Fibroblast of skin of left quadriceps (primary cell): ENCODE data around the gene IFFO2.

Source experiments
- DNase-seq, 2 experiments: peaks; one replicate each; pipeline ENCODE4 v3.0.0-alpha.2; 2013; ENCODE audit warnings: low read depth in 2 of 2

The IFFO2 gene

GRCh38 chr1:18919197-18919905, 37.1 kb downstream of the IFFO2 start:
- DNase-seq = no peak

- DNase-seq = no peak
Measured at GRCh38 chr1:18918417-18918816, 38.1 kb downstream of the IFFO2 start.

- DNase-seq = no peak
Measured at GRCh38 chr1:18917071-18917799, 39.2 kb downstream of the IFFO2 start.

- DNase-seq = no peak
Measured at GRCh38 chr1:18915341-18915740, 41.1 kb downstream of the IFFO2 start.

GRCh38 chr1:18913065-18913835, 43.2 kb downstream of the IFFO2 start:
- DNase-seq = peak in 1 of 2 experiments; percentile 45

- DNase-seq = no peak
Measured at GRCh38 chr1:18912550-18912949, 43.9 kb downstream of the IFFO2 start.

GRCh38 chr1:18908911-18909771, 47.3 kb downstream of the IFFO2 start:
- no peak for DNase-seq

- no peak for DNase-seq
Measured at GRCh38 chr1:18907917-18908845, 48.3 kb downstream of the IFFO2 start.

GRCh38 chr1:18907021-18907916, 49.2 kb downstream of the IFFO2 start:
- DNase-seq = peak in 1 of 2 experiments; percentile 41

- no peak for DNase-seq
Measured at GRCh38 chr1:18903291-18903756, 53.2 kb downstream of the IFFO2 start.

GRCh38 chr1:18902523-18903290, 53.8 kb downstream of the IFFO2 start, which contains the start of gene ALDH4A1:
Gene ALDH4A1 (minus strand): TSS chr1:18902555. CDS start chr1:18902523, 32 bp downstream.
- peak; percentile 96 to 97 for DNase-seq

- no peak for DNase-seq
Measured at GRCh38 chr1:18901952-18902522, 54.4 kb downstream of the IFFO2 start.

GRCh38 chr1:18901147-18901951, 55.1 kb downstream of the IFFO2 start:
- DNase-seq = no peak

- no peak for DNase-seq
Measured at GRCh38 chr1:18900303-18900841, 56.1 kb downstream of the IFFO2 start.

- DNase-seq = no peak
Measured at GRCh38 chr1:18899363-18900049, 57.0 kb downstream of the IFFO2 start.

GRCh38 chr1:18898567-18898966, 57.9 kb downstream of the IFFO2 start:
- DNase-seq = no peak
